GM12878 (cell line): ENCODE measurements around the gene GRIK3. TPM values are rescaled to one million over a fixed set of nuclear protein-coding genes. Genes with fewer than 3 reads are reported as not detected.

Experiments used
- ATAC-seq: fragments of 200-7000 bp; cut with Tn5 transposase; 3 replicates; pipeline ENCODE4 v1.9.1; 2020; ENCODE audit warnings: mild to moderate bottlenecking, moderate library complexity
- BruUV-seq: library from RNA; stranded (reverse); fragments of 400-500 nt; replicated peaks from 2 replicates; lab custom pipeline; 2021; lab: Mats Ljungman, UMichigan
- CTCF ChIA-PET: fragments of 300-600 bp; sonication (Branson Sonifier 250); formaldehyde crosslinking; extraction: SDS; loops from one replicate; lab custom pipeline; 2021; ENCODE audit warnings: inconsistent platforms; lab: Yijun Ruan, JAX
- POLR2A ChIA-PET: fragments of 350-600 bp; formaldehyde crosslinking; extraction: SDS; loops from one replicate; lab custom pipeline; 2021; ENCODE audit warnings: inconsistent platforms; lab: Charles Lee
- RAD21 ChIA-PET: fragments of 300-600 bp; sonication (Branson Sonifier 250); formaldehyde crosslinking; loops from one replicate; lab custom pipeline; 2023; ENCODE audit warnings: antibody characterized with exemption; ENCODE audit not compliant: unreplicated experiment; lab: Charles Lee
- SMC1A ChIA-PET: fragments of 300-600 bp; sonication (Branson Sonifier 250); formaldehyde crosslinking; loops from one replicate; lab custom pipeline; 2023; ENCODE audit not compliant: unreplicated experiment, uncharacterized antibody; lab: Charles Lee
- DNase-seq: peaks from one replicate; pipeline ENCODE4 v3.0.0-alpha.2; 2011; ENCODE audit warnings: low read depth, low spot score
- FAIRE-seq: peaks from 3 replicates; lab custom pipeline; 2011; peaks lifted over from hg19 to GRCh38; lab: Jason Lieb, UNC
- H2AFZ ChIP-seq: 2 replicates; pipeline ENCODE4 v1.6.0; 2011; ENCODE audit warnings: low read depth, low read length, control low read depth; ENCODE audit not compliant: control insufficient read depth
- H3K27ac ChIP-seq: 2 replicates; pipeline ENCODE4 v1.5.1; 2011; ENCODE audit warnings: control low read depth; ENCODE audit not compliant: control insufficient read depth, insufficient read depth
- H3K27me3 ChIP-seq, 2 experiments: replicated peaks in 1 of 2; 2 replicates each; pipeline versions ENCODE4 v1.6.0 to v1.6.1; 2011; ENCODE audit warnings: low read length in 1 of 2; ENCODE audit not compliant: control insufficient read depth in 2 of 2, insufficient read depth in 2 of 2
- H3K36me3 ChIP-seq, 2 experiments: 2 replicates each; pipeline ENCODE4 v1.5.1; 2011; ENCODE audit warnings: low read length in 1 of 2; ENCODE audit not compliant: control insufficient read depth in 2 of 2, insufficient read depth in 2 of 2
- H3K4me1 ChIP-seq: 2 replicates; pipeline ENCODE4 v1.6.1; 2011; ENCODE audit warnings: mild to moderate bottlenecking, low read length, moderate library complexity, mixed read lengths; ENCODE audit not compliant: control insufficient read depth, insufficient read depth
- H3K4me2 ChIP-seq: 2 replicates; pipeline ENCODE4 v1.6.0; 2011; ENCODE audit warnings: control low read depth; ENCODE audit not compliant: control insufficient read depth, insufficient read depth
- H3K4me3 ChIP-seq: fragments of 200-600 bp; sonication (generic); 2 replicates; pipeline ENCODE4 v1.5.1; 2016
- H3K79me2 ChIP-seq: 2 replicates; pipeline ENCODE4 v1.6.0; 2011; ENCODE audit warnings: low read length; ENCODE audit not compliant: control insufficient read depth, insufficient read depth
- H3K9ac ChIP-seq: 2 replicates; pipeline ENCODE4 v1.8.0; 2011; ENCODE audit warnings: low read length, control low read depth, mixed read lengths; ENCODE audit not compliant: control insufficient read depth, insufficient read depth
- H3K9me3 ChIP-seq: replicated peaks from 3 replicates; pipeline ENCODE4 v1.5.1; 2011; ENCODE audit warnings: mild to moderate bottlenecking, low read length; ENCODE audit not compliant: control insufficient read depth, insufficient read depth
- H4K20me1 ChIP-seq: 2 replicates; pipeline ENCODE4 v1.6.0; 2011; ENCODE audit not compliant: control insufficient read depth, insufficient read depth
- GATAD2B ChIP-seq: fragments of 450-650 bp; conservative IDR thresholded peaks from 2 replicates; pipeline ENCODE4 v1.6.1; 2017; ENCODE audit warnings: low read depth, mild to moderate bottlenecking, moderate library complexity
- NBN ChIP-seq: fragments of 450-650 bp; IDR thresholded peaks from 2 replicates; pipeline ENCODE4 v1.6.1; 2016
- NR2F1 ChIP-seq: fragments of 450-650 bp; conservative IDR thresholded peaks from 2 replicates; pipeline ENCODE4 v1.6.1; 2017; ENCODE audit warnings: mild to moderate bottlenecking
- RFX5 ChIP-seq: IDR thresholded peaks from 2 replicates; pipeline ENCODE4 v1.6.1; 2011; ENCODE audit warnings: low read depth, low read length, improper control_type of control experiment
- WGBS: methylation state at CpG from one replicate; pipeline ENCODE4 v1.1.6; 2016; ENCODE audit warnings: low lambda C conversion rate; ENCODE audit not compliant: insufficient replicate concordance, insufficient coverage; ENCODE audit errors: missing lambda C conversion rate; 5-methylcytosine and 5-hydroxymethylcytosine counted together
- in situ Hi-C: fragments of 300-500 bp; cut with MboI; formaldehyde crosslinking; loops from 9 replicates; pipeline ENCODE4 v1.14.3; 2018; ENCODE audit warnings: mixed read lengths
- intact Hi-C: fragments of 100-400 bp; cut with micrococcal nuclease; formaldehyde crosslinking; loops from one replicate; pipeline ENCODE4 v1.14.2; 2022; ENCODE audit not compliant: unreplicated experiment
- polyA plus RNA-seq, 11 experiments: library from polyadenylated mRNA; depleted of rRNA in 4 of 11; unstranded in 6 of 11; stranded (reverse) in 5 of 11; fragments of >200 nt; fragmentation: Nextera tagmentation in 4 of 11; fragmentation: Illumina TruSeq in 1 of 11; extraction: Ambion mirVana in 4 of 11; extraction: Trizol in 1 of 11; gene quantifications; 1 replicate in 1 of 11; 2 replicates in 10 of 11; pipeline versions ENCODE4 v1.2.1 to v1.2.3, GENCODE V29; 2011 to 2016; ENCODE audit warnings: inconsistent platforms in 2 of 11, missing spikeins in 2 of 11, low read depth in 1 of 11
- total RNA-seq, 4 experiments: library from RNA; depleted of rRNA in 3 of 4; stranded (reverse); fragments of >200 nt in 3 of 4; fragmentation: Illumina TruSeq in 1 of 4; extraction: Trizol in 1 of 4; gene quantifications; 2 replicates each; pipeline versions ENCODE4 v1.2.1 to v1.2.3, GENCODE V29; 2013 to 2021
- TF ChIP-seq, protein P1 (sequence below): fragments of 450-650 bp; IDR thresholded peaks from 2 replicates; pipeline ENCODE4 v1.6.1; 2017; ENCODE audit warnings: antibody characterized with exemption, mild to moderate bottlenecking, moderate library complexity
- TF ChIP-seq, protein P2 (sequence below): fragments of 450-650 bp; IDR thresholded peaks from 2 replicates; pipeline ENCODE4 v1.6.1; 2016; ENCODE audit warnings: mild to moderate bottlenecking

GRIK3 gene
- total and polyA plus RNA-seq, 10 of the 15 experiments (the other 5 are each of a cell fraction or from before 2014, with no cell fraction given) = not detected

DNA sequence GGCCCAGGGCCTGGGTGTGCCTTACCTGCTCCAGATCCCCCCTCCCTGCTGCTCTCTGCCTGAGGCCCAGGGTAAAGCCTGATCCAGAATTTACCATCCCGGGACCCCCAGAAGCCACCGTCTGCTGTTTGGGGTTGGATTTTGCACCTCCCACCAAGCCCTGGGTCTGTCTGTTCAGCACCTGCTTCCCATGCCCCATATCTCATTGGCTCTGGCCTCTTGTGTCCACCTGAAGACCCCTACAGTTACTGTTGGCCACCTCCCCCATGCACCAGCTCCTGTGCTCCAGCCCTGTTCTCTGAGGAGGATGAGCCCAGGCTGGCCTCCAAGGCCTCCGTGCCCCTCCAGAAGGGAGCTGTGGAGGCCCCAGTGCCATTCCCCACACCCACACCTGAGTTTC lies 113.9 kb downstream of the GRIK3 start:
- BruUV-seq = no TSS peak
- Histone ChIP-seq H3K9ac (no peak overlapping the region), H3K4me3 (no peak overlapping the region), H3K27me3 (no peaks in the 10 kb centered on the region), H4K20me1 (no peaks in the 10 kb centered on the region), H3K4me1 (no peaks in the 10 kb centered on the region), H2AFZ (no peak overlapping the region), H3K36me3 (no peaks in the 10 kb centered on the region), H3K9me3 (no peaks in the 10 kb centered on the region), H3K4me2 (no peak overlapping the region), H3K79me2 (no peaks in the 10 kb centered on the region), H3K27ac (no peak overlapping the region)
- ChIA-PET CTCF (no interaction called here), RAD21 (no interaction called here), SMC1A (no interaction called here), POLR2A (no interaction called here)
- in situ Hi-C loops (no loop called here), intact Hi-C loops (no loop called here)
- DNase-seq (no peak), FAIRE-seq (no peak), ATAC-seq (no peak)
- TF ChIP-seq GATAD2B (no peak), RFX5 (no peak), NBN (no peak), NR2F1 (no peak)
- TF ChIP-seq, protein P1, sequence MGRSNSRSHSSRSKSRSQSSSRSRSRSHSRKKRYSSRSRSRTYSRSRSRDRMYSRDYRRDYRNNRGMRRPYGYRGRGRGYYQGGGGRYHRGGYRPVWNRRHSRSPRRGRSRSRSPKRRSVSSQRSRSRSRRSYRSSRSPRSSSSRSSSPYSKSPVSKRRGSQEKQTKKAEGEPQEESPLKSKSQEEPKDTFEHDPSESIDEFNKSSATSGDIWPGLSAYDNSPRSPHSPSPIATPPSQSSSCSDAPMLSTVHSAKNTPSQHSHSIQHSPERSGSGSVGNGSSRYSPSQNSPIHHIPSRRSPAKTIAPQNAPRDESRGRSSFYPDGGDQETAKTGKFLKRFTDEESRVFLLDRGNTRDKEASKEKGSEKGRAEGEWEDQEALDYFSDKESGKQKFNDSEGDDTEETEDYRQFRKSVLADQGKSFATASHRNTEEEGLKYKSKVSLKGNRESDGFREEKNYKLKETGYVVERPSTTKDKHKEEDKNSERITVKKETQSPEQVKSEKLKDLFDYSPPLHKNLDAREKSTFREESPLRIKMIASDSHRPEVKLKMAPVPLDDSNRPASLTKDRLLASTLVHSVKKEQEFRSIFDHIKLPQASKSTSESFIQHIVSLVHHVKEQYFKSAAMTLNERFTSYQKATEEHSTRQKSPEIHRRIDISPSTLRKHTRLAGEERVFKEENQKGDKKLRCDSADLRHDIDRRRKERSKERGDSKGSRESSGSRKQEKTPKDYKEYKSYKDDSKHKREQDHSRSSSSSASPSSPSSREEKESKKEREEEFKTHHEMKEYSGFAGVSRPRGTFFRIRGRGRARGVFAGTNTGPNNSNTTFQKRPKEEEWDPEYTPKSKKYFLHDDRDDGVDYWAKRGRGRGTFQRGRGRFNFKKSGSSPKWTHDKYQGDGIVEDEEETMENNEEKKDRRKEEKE = no peak
- TF ChIP-seq, protein P2, sequence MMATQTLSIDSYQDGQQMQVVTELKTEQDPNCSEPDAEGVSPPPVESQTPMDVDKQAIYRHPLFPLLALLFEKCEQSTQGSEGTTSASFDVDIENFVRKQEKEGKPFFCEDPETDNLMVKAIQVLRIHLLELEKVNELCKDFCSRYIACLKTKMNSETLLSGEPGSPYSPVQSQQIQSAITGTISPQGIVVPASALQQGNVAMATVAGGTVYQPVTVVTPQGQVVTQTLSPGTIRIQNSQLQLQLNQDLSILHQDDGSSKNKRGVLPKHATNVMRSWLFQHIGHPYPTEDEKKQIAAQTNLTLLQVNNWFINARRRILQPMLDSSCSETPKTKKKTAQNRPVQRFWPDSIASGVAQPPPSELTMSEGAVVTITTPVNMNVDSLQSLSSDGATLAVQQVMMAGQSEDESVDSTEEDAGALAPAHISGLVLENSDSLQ = no peak
- 13% methylated on average over 3 of the region's 3 CpGs for WGBS
